Suppressor macrophage treated with lipopolysaccharide for 1 hour (primary cell): Measurements from ENCODE around the gene WWOX.
A peak's percentile ranks its signal among the peaks of the same experiment; 100 is the strongest.

Experiments
- DNase-seq, 3 donors: peaks; one replicate each; pipeline ENCODE4 v3.0.0-alpha.2; 2020 to 2022

WWOX gene

GRCh38 chr16:78882751-78883150 is 783.3 kb downstream of the WWOX start:
- DNase-seq = peak in 2 of 3 donors; percentile 10 to 18

- no peak for DNase-seq
Measured at GRCh38 chr16:78884204-78884603, 784.8 kb downstream of the WWOX start.

DNA sequence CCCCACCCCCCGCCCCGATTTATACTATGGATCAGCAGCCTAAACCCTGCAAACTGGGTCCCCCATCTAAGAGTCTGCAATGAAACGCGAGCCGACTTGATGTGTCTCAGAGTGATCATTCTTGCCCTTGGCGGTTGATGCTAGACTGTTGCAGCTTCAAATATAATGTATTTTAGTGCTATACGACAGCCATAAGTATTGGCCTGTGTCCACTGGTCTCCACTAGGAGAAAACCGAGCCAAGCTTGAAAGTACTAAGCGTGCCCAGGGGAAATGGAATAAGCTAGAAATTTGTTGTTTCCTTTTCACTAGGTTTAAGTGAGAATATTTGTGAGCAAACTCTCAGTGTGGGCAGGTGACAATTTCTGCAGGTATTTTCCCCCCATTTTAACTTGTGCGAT is 789.9 kb downstream of the WWOX start:
- no peak for DNase-seq

GRCh38 chr16:78890373-78890895 is 791.0 kb downstream of the WWOX start:
- DNase-seq = no peak

DNA sequence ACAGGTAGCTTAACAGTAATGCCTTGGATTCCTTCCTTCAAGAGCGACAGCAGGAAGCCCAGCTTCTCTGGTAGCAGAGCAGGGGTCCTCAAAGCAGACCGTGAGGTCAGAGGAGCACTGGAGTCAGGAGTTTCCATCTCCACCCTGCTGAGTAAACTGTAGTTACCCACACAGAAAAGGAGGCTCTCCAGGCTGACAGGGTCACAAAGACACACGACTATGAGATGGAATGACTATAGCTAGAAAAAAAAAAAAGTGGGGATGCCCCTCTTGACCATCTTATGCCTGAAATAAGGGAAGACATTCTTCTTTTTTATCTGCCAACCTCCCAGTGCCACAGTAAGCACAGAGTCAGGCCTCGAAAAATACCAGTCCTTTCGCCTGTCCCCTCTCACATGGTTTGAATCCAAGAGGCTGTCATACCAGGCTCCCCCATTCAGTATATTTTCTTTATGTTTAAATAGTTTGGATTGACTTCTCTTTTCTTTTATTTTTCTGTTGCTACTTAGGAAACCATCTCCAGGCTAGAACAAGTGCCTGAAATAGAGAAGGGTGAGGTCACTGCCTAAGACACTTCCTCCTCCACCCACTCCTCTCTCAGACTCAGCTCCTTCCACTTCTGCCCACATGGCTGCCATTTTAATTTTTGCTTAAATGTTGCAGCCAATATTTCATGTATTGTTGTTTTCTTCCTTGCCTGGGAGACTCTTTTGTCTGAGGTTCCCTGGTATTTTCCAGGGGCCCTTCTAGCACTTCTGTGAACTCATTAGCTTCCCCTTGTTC is 793.7 kb downstream of the WWOX start:
- peak; percentile 83 to 92 (median 88) for DNase-seq

DNA sequence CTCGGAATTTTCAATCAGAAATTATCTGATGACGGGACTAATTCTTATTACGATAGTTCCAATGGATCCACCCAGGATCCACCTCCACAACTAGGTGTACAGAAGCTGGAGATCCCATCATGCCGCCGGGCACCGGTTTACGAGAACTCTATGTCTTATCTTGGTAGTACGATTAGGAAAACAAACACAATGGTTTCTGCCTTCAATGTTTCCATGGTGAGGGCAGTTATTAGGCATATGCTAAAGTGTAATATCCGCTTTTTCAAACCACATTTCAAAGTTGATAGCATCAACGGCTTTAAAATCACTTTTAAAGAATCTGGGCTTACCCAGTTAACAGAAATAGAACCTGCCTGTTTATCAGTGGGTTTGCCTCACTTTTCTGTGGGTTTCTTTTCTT is 795.4 kb downstream of the WWOX start:
- no peak for DNase-seq

GRCh38 chr16:78895681-78896080 is 796.2 kb downstream of the WWOX start:
- DNase-seq = no peak

GRCh38 chr16:78896280-78896679 is 796.8 kb downstream of the WWOX start:
- DNase-seq = no peak

GRCh38 chr16:78897299-78897698 is 797.8 kb downstream of the WWOX start:
- DNase-seq = no peak

GRCh38 chr16:78900044-78900811 is 800.8 kb downstream of the WWOX start:
- no peak for DNase-seq

DNA sequence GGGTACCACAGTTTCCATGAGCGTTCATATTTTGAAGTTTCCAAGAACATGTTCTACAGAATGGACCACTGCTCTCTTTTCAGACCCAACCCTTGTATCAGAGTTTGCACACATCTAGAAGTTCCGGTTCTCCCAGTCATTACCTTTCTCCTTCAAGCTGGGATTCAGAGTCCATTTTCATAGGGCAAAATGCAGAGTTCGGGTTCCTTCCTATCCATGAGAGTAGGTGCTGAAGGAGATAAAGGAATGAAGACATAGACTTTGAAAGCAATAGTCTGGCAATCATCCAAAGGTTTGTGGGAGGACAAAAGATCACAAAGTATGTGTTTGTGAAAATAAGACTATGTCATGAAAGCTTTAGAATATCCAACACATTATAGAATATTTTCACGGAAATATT is 801.5 kb downstream of the WWOX start:
- DNase-seq = no peak

DNA sequence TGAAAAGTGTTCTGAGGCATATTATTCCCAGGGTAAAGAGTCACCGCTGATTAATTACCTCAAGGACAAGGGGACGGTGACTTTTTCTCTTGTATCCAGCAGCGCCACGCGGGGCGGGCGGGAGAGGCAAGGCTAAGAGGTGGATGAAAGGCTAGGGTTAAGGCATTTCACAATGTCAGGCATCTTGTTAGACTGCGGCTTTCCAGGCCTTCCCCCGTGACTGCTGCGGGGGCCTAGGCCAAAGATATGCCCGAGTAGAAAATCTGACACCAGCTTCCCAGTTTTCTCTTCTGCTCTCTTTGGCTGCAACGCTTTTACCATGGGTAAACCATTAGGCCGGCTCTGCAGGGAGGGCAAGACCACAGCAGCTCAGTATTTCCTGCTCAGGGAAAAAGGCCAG is 802.9 kb downstream of the WWOX start:
- DNase-seq = no peak

- no peak for DNase-seq
Measured at GRCh38 chr16:78903237-78903636, 803.8 kb downstream of the WWOX start.

- DNase-seq = no peak
Measured at GRCh38 chr16:78903843-78904242, 804.4 kb downstream of the WWOX start.

- peak in 1 of 3 donors; percentile 7 for DNase-seq
Measured at GRCh38 chr16:78906135-78906534, 806.7 kb downstream of the WWOX start.

- no peak for DNase-seq
Measured at GRCh38 chr16:78909226-78909625, 809.8 kb downstream of the WWOX start.

- DNase-seq = no peak
Measured at GRCh38 chr16:78915811-78916345, 816.4 kb downstream of the WWOX start.

DNA sequence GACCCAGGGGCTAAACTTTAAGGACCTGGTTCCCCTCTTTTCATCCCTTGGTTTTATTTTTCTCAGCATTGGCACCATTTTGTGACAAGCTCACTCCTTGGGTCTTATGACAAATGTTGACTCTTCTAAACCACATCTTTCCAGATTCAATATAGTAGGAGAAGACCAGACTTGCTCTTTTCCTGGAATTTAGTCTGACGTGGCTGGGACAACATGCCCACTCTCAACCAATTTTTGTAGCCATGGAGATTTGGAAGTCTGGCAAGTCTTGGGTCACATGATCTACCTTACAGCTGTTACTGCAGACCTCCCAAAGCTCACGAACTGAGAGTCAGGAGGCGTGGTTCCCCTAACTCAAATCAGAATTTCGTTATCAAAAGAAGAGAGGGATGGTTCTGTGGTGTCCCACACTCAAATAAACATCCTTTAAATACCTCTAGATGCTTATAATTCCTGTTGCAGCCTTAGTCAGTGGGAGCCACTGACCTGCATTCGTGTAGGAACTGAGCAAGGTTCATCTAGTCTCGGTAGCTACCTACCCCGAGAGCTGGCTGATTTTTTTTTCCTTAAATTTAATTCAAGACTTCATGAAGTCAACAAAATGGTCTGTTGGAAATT is 817.6 kb downstream of the WWOX start:
- no peak for DNase-seq

- no peak for DNase-seq
Measured at GRCh38 chr16:78918805-78919305, 819.4 kb downstream of the WWOX start.

GRCh38 chr16:78919852-78920251 is 820.4 kb downstream of the WWOX start:
- DNase-seq = no peak

DNA sequence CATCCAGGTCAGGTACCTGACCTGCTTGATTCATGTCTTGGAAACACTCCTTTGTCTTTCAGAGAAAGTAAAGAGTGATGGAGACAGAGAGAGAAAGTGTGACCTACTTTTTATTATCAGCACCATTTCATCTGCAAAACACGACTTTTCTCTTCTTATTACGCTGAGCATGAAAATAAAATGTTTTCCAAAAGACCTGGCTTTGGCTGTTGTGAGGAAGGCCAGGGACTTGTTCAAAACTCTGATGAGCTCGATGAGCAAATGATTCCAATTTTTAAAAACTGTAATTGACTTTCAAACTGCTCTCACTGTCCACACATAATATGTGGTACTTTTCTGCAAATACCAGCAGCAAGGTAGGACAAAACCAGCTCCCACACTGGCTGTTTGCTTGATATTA is 821.2 kb downstream of the WWOX start:
- no peak for DNase-seq

GRCh38 chr16:78925083-78925767 is 825.8 kb downstream of the WWOX start:
- peak; percentile 62 to 69 (median 67) for DNase-seq
